Fibroblast of lung (primary cell): Measurements from ENCODE around the gene ROBO4.

Source experiments
- CTCF ChIP-seq, 2 donors: IDR thresholded peaks in 1 of 2; conservative IDR thresholded peaks in 1 of 2; 1 replicate in 1 of 2; 2 replicates in 1 of 2; pipeline ENCODE4 v1.5.1; 2011 to 2012; ENCODE audit warnings: low read length in 2 of 2, control low read depth in 1 of 2, inconsistent platforms in 1 of 2, low read depth in 1 of 2, mild to moderate bottlenecking in 1 of 2
- EZH2 ChIP-seq: IDR thresholded peaks from 2 replicates; pipeline ENCODE4 v1.5.1; 2012; ENCODE audit warnings: low read length, control low read depth, mild to moderate bottlenecking; ENCODE audit errors: missing control alignments

DNA sequence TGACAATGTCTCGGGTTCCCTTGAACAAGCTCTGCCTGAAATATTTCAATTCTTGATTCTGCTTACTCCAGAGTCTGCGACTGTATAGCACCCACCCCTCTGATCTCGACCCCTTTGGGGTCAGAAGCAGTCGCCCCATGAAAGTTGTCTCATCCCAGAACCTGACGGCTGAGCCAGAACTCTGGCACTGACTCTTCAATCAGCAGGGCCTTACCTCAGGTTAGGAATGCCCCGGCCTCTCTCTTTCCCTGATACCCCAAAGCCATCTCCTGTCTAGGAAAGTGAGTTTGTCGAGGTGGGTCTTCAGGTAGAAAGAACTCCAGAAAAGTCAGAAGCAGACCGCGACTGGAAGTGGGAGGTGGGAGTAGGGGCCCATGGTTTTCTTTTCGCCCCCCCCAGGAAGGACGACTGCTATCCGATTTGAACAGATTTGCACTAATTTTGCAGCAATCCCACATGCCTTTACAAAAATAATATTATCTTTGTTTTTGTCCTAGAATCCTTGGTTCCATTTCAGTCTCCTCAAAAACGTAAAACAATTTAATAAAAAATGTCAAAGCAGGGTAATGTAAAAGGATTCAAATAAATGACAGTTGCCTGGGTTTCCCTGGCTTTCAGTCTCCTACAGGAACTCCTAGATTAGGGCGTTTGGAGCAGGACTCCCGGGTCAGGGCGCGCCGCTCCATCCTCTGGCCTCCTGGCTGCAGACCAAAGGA, 33.3 kb downstream of the ROBO4 start:
- no peak for TF ChIP-seq CTCF (conservative IDR thresholded peaks at IDR 0.05 in 1 of 2, IDR thresholded peaks at IDR 0.05 in 1 of 2; ENCODE audit: low read depth in 1 of 2, low read length in 2 of 2)
- TF ChIP-seq EZH2 = no peak
